Sigmoid colon (tissue), 4 donors: ENCODE results near the gene MAML3.

Experiments
- CTCF ChIP-seq, 4 experiments: fragments of 450-650 bp in 3 of 4; fragments of 200-600 bp in 1 of 4; IDR thresholded peaks; one replicate each; pipeline ENCODE4 v1.5.1; 2016 to 2019; ENCODE audit warnings: antibody characterized with exemption in 4 of 4, mild to moderate bottlenecking in 3 of 4, moderate library complexity in 2 of 4
- EP300 ChIP-seq, 4 donors: sonication (generic); formaldehyde crosslinking; IDR thresholded peaks; one replicate each; pipeline ENCODE4 v1.6.1; 2017; ENCODE audit warnings: antibody characterized with exemption in 4 of 4
- POLR2A ChIP-seq, 2 donors: fragments of 450-650 bp; IDR thresholded peaks; one replicate each; pipeline ENCODE4 v1.6.1; 2016; ENCODE audit warnings: antibody characterized with exemption in 2 of 2, mild to moderate bottlenecking in 2 of 2, moderate library complexity in 2 of 2
- POLR2AphosphoS5 ChIP-seq, 4 donors: sonication (generic); formaldehyde crosslinking; IDR thresholded peaks; one replicate each; pipeline ENCODE4 v1.6.1; 2017; ENCODE audit warnings: antibody characterized with exemption in 4 of 4

DNA sequence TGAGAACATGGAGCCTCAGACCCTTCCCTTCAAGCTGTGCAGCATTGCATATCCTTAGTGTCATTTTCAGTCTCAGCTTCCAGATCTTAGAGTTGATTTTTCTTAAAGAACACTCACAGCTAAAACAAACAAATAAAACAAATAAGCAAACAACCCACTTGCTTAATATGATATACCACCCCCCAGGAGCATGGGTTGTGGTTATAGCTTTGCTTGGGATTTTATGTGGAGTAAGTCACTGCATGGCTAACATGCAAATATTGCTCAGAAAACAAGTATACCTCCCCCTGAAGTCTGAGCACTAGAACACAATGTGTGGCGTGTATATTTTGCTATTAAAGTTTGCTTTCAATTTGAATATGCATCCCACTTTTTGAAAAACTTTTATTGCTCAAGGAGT is 409.8 kb downstream of the MAML3 start:
- no peak for TF ChIP-seq CTCF (IDR thresholded peaks at IDR 0.05)
- no peak for TF ChIP-seq EP300 (IDR thresholded peaks at IDR 0.05)
- no peak for TF ChIP-seq POLR2A (IDR thresholded peaks at IDR 0.05)
- no peak for TF ChIP-seq POLR2AphosphoS5 (IDR thresholded peaks at IDR 0.05)
